Vagina (tissue), 2 donors: ENCODE results near the gene COMMD10. TPM values are rescaled to one million over a fixed set of nuclear protein-coding genes. Genes with fewer than 3 reads are reported as not detected.

Experiments
- DNase-seq, 2 donors: peaks; one replicate each; pipeline ENCODE4 v3.0.0-alpha.2; 2017; ENCODE audit errors: extremely low spot score in 2 of 2
- H3K27ac ChIP-seq: fragments of 200-600 bp; sonication (generic); one replicate; pipeline ENCODE4 v1.5.1; 2019
- H3K27me3 ChIP-seq: fragments of 200-600 bp; sonication (generic); one replicate; pipeline ENCODE4 v1.5.1; 2019
- H3K36me3 ChIP-seq, 2 donors: fragments of 200-600 bp; sonication (generic); one replicate each; pipeline ENCODE4 v1.5.1; 2017 to 2019
- H3K4me1 ChIP-seq: fragments of 200-600 bp; sonication (generic); one replicate; pipeline ENCODE4 v1.5.1; 2019
- H3K4me3 ChIP-seq, 2 donors: fragments of 200-600 bp; sonication (generic); 1 replicate in 1 of 2; 2 replicates in 1 of 2; pipeline ENCODE4 v1.5.1; 2016 to 2019
- H3K9me3 ChIP-seq: fragments of 200-600 bp; sonication (generic); one replicate; pipeline ENCODE4 v1.5.1; 2019
- CTCF ChIP-seq, 3 experiments: fragments of 450-650 bp in 2 of 3; fragments of 200-600 bp in 1 of 3; sonication (generic) in 1 of 3; IDR thresholded peaks; one replicate each; pipeline ENCODE4 v1.5.1; 2017 to 2019; ENCODE audit warnings: antibody characterized with exemption in 3 of 3, mild to moderate bottlenecking in 2 of 3, moderate library complexity in 2 of 3
- POLR2A ChIP-seq, 2 donors: fragments of 450-650 bp; IDR thresholded peaks; one replicate each; pipeline ENCODE4 v1.6.1; 2017; ENCODE audit warnings: antibody characterized with exemption in 2 of 2, mild to moderate bottlenecking in 2 of 2, moderate library complexity in 2 of 2
- POLR2AphosphoS5 ChIP-seq, 2 donors: sonication (generic); formaldehyde crosslinking; IDR thresholded peaks; one replicate each; pipeline ENCODE4 v1.9.0; 2017; ENCODE audit warnings: antibody characterized with exemption in 2 of 2, mild to moderate bottlenecking in 2 of 2, low read depth in 1 of 2; ENCODE audit not compliant: insufficient read depth in 1 of 2
- intact Hi-C: fragments of 100-400 bp; cut with DNase I; formaldehyde crosslinking; loops from one replicate; pipeline ENCODE4 v1.15.1; 2023
- total RNA-seq: library from RNA; depleted of rRNA; stranded (reverse); fragments of >200 nt; gene quantifications from one replicate; pipeline ENCODE4 v1.2.3, GENCODE V29; 2016

The COMMD10 gene
- total RNA-seq, 1 donor from 2014 or later, result 22.6 TPM

- DNase-seq, result no peak
- intact Hi-C loops, result no loop called here
- no peak overlapping the region for H3K4me3 ChIP-seq
- no peak for TF ChIP-seq POLR2AphosphoS5 (IDR thresholded peaks at IDR 0.05; ENCODE audit: insufficient read depth in 1 of 2, low read depth in 1 of 2)
- H3K27me3 ChIP-seq, result no peaks in the 10 kb centered on the region
- H3K36me3 ChIP-seq, result no peaks in the 10 kb centered on the region
- H3K27ac ChIP-seq, result no peak overlapping the region
- H3K4me1 ChIP-seq, result no peaks in the 10 kb centered on the region
- H3K9me3 ChIP-seq, result no peaks in the 10 kb centered on the region
These were observed 180.6 kb downstream of the COMMD10 start for GRCh38 chr5:116265471-116265870.

GRCh38 chr5:116271446-116272025, 186.7 kb downstream of the COMMD10 start:
- no peak overlapping the region for H3K4me3 ChIP-seq
- peaks cover under 1% of the 10 kb centered on the region for H3K9me3 ChIP-seq
- no peaks in the 10 kb centered on the region for H3K27me3 ChIP-seq
- no peak for TF ChIP-seq POLR2AphosphoS5 (IDR thresholded peaks at IDR 0.05; ENCODE audit: insufficient read depth in 1 of 2, low read depth in 1 of 2)
- TF ChIP-seq POLR2A (IDR thresholded peaks at IDR 0.05), result no peak
- no peak for TF ChIP-seq CTCF (IDR thresholded peaks at IDR 0.05)
- H3K27ac ChIP-seq, result no peak overlapping the region
- H3K4me1 ChIP-seq, result peaks cover 18% of the 10 kb centered on the region
- intact Hi-C loops, result no loop called here
- no peaks in the 10 kb centered on the region for H3K36me3 ChIP-seq
- DNase-seq, result no peak

- Histone ChIP-seq H3K27ac (no peak overlapping the region), H3K27me3 (no peaks in the 10 kb centered on the region), H3K4me1 (peaks cover 18% of the 10 kb centered on the region), H3K9me3 (peaks cover 5% of the 10 kb centered on the region), H3K4me3 (no peak overlapping the region), H3K36me3 (peaks cover 0 to 4% of the 10 kb centered on the region in 2 donors)
- peak in 1 of 3 experiments; percentile 33 for TF ChIP-seq CTCF (IDR thresholded peaks at IDR 0.05)
- TF ChIP-seq POLR2AphosphoS5 (IDR thresholded peaks at IDR 0.05; ENCODE audit: insufficient read depth in 1 of 2, low read depth in 1 of 2), result no peak
- intact Hi-C loops, result no loop called here
- DNase-seq, result no peak
These were observed 187.6 kb downstream of the COMMD10 start for GRCh38 chr5:116272281-116272941.

- intact Hi-C loops, result no loop called here
- Histone ChIP-seq H3K4me3 (no peak overlapping the region), H3K9me3 (peaks cover 5% of the 10 kb centered on the region), H3K27ac (no peak overlapping the region), H3K4me1 (peaks cover 18% of the 10 kb centered on the region), H3K36me3 (peaks cover 0 to 4% of the 10 kb centered on the region in 2 donors), H3K27me3 (no peaks in the 10 kb centered on the region)
- TF ChIP-seq CTCF (IDR thresholded peaks at IDR 0.05) (no peak), POLR2A (IDR thresholded peaks at IDR 0.05) (no peak), POLR2AphosphoS5 (IDR thresholded peaks at IDR 0.05; ENCODE audit: insufficient read depth in 1 of 2, low read depth in 1 of 2) (no peak)
- no peak for DNase-seq
These were observed 188.8 kb downstream of the COMMD10 start for GRCh38 chr5:116273448-116274242.

- Histone ChIP-seq H3K27ac (no peak overlapping the region), H3K27me3 (no peaks in the 10 kb centered on the region), H3K4me3 (no peak overlapping the region), H3K9me3 (peaks cover 5% of the 10 kb centered on the region), H3K4me1 (peaks cover 18% of the 10 kb centered on the region), H3K36me3 (peaks cover 0 to 4% of the 10 kb centered on the region in 2 donors)
- DNase-seq, result no peak
- intact Hi-C loops, result no loop called here
- TF ChIP-seq POLR2A (IDR thresholded peaks at IDR 0.05) (no peak), POLR2AphosphoS5 (IDR thresholded peaks at IDR 0.05; ENCODE audit: insufficient read depth in 1 of 2, low read depth in 1 of 2) (no peak), CTCF (IDR thresholded peaks at IDR 0.05) (no peak)
These were observed 189.4 kb downstream of the COMMD10 start for GRCh38 chr5:116274251-116274650.
